Mesendoderm (in vitro differentiated cells): ENCODE results near the gene PARD3.

ENCODE experiments used
- DNase-seq: peaks from one replicate; pipeline ENCODE4 v3.0.0; 2013
- H2AK5ac ChIP-seq: 2 replicates; pipeline ENCODE4 v1.6.1; 2013; ENCODE audit warnings: low read length, inconsistent platforms
- H2BK120ac ChIP-seq: 2 replicates; pipeline ENCODE4 v1.6.1; 2013; ENCODE audit warnings: low read depth, mild to moderate bottlenecking, low read length, moderate library complexity, mixed read lengths
- H2BK15ac ChIP-seq: replicated peaks from 2 replicates; pipeline ENCODE4 v1.6.1; 2013; ENCODE audit warnings: low read depth, mild to moderate bottlenecking, moderate library complexity
- H2BK5ac ChIP-seq: 2 replicates; pipeline ENCODE4 v1.6.1; 2013; ENCODE audit warnings: low read length, inconsistent platforms
- H3K18ac ChIP-seq: 2 replicates; pipeline ENCODE4 v1.6.1; 2013; ENCODE audit warnings: mild to moderate bottlenecking, low read length, mixed read lengths
- H3K23ac ChIP-seq: one replicate; pipeline ENCODE4 v1.6.1; 2013; ENCODE audit warnings: low read length
- H3K27ac ChIP-seq: 2 replicates; pipeline ENCODE4 v1.5.1; 2013; ENCODE audit warnings: low read depth, mild to moderate bottlenecking, inconsistent platforms, low read length, moderate library complexity
- H3K27me3 ChIP-seq: 2 replicates; pipeline ENCODE4 v1.6.1; 2013; ENCODE audit warnings: low read length, control low read depth, mild to moderate bottlenecking, inconsistent platforms; ENCODE audit not compliant: insufficient read depth, poor library complexity
- H3K36me3 ChIP-seq: 2 replicates; pipeline ENCODE4 v1.6.1; 2013; ENCODE audit warnings: low read length, inconsistent platforms; ENCODE audit not compliant: control insufficient read depth, insufficient read depth
- H3K4ac ChIP-seq: one replicate; pipeline ENCODE4 v1.6.1; 2013; ENCODE audit warnings: low read depth, mild to moderate bottlenecking, low read length, moderate library complexity
- H3K4me1 ChIP-seq: 2 replicates; pipeline ENCODE4 v1.6.1; 2013; ENCODE audit warnings: low read depth, low read length, inconsistent platforms; ENCODE audit not compliant: control insufficient read depth
- H3K4me2 ChIP-seq: 2 replicates; pipeline ENCODE4 v1.6.1; 2013; ENCODE audit warnings: low read length
- H3K4me3 ChIP-seq: 2 replicates; pipeline ENCODE4 v1.5.1; 2013; ENCODE audit warnings: mild to moderate bottlenecking, low read length
- H3K56ac ChIP-seq: one replicate; pipeline ENCODE4 v1.6.1; 2013; ENCODE audit warnings: low read length
- H3K79me1 ChIP-seq: 2 replicates; pipeline ENCODE4 v1.6.1; 2013; ENCODE audit warnings: low read length, inconsistent platforms
- H3K79me2 ChIP-seq: 2 replicates; pipeline ENCODE4 v1.6.1; 2013; ENCODE audit warnings: mild to moderate bottlenecking, low read length; ENCODE audit not compliant: control insufficient read depth, insufficient read depth
- H3K9ac ChIP-seq: 2 replicates; pipeline ENCODE4 v1.6.1; 2013; ENCODE audit warnings: low read length, inconsistent platforms
- H4K5ac ChIP-seq: one replicate; pipeline ENCODE4 v1.6.1; 2013; ENCODE audit warnings: low read length
- H4K8ac ChIP-seq: one replicate; pipeline ENCODE4 v1.6.1; 2013; ENCODE audit warnings: low read depth, mild to moderate bottlenecking, control low read depth, low read length, moderate library complexity
- whole genome bisulfite sequencing: extraction: QIAGEN DNeasy Blood & Tissue Kit; methylation state at CpG from one replicate; pipeline ENCODE4 v1.1.7; 2013; ENCODE audit warnings: low lambda C conversion rate, missing lambda C conversion rate; ENCODE audit not compliant: insufficient coverage; ENCODE audit errors: extremely low coverage; 5-methylcytosine and 5-hydroxymethylcytosine counted together

Gene PARD3

GRCh38 chr10:34504534-34504933, 310.6 kb downstream of the PARD3 start:
- Histone ChIP-seq H2BK15ac (no peak overlapping the region), H3K27ac (no peak overlapping the region), H3K27me3 (no peaks in the 10 kb centered on the region), H3K4me3 (no peak overlapping the region), H2BK5ac (no peak overlapping the region), H3K4ac (no peak overlapping the region), H2AK5ac (no peak overlapping the region), H4K5ac (no peak overlapping the region), H4K8ac (no peak overlapping the region), H3K4me1 (peaks cover 11% of the 10 kb centered on the region), H2BK120ac (no peak overlapping the region), H3K36me3 (no peaks in the 10 kb centered on the region), H3K4me2 (no peak overlapping the region), H3K18ac (no peak overlapping the region), H3K79me1 (peaks cover 5% of the 10 kb centered on the region), H3K56ac (no peak overlapping the region), H3K79me2 (no peaks in the 10 kb centered on the region), H3K23ac (no peak overlapping the region), H3K9ac (no peak overlapping the region)
- DNase-seq = peak; percentile 95
- WGBS = no CpG with 5 or more reads among the region's 3 CpGs

- peak overlapping the region; percentile 31 for H3K4ac ChIP-seq
- DNase-seq = no peak
- H3K23ac ChIP-seq = no peak overlapping the region
- H2BK5ac ChIP-seq = peak overlapping the region; percentile 63
- peak overlapping the region; percentile 79 for H3K27ac ChIP-seq
- no peak overlapping the region for H3K4me3 ChIP-seq
- no peak overlapping the region for H3K4me2 ChIP-seq
- peaks cover 11% of the 10 kb centered on the region for H3K4me1 ChIP-seq
- peaks cover 3% of the 10 kb centered on the region for H3K79me1 ChIP-seq
- no peak overlapping the region for H4K5ac ChIP-seq
- peak overlapping the region; percentile 76 for H3K18ac ChIP-seq
- no peak overlapping the region for H4K8ac ChIP-seq
- H3K27me3 ChIP-seq = no peaks in the 10 kb centered on the region
- no peak overlapping the region for H2BK15ac ChIP-seq
- peak overlapping the region; percentile 40 for H3K56ac ChIP-seq
- no CpG with 5 or more reads among the region's 2 CpGs for WGBS
- H3K79me2 ChIP-seq = no peaks in the 10 kb centered on the region
- no peak overlapping the region for H3K9ac ChIP-seq
- H2AK5ac ChIP-seq = no peak overlapping the region
- no peaks in the 10 kb centered on the region for H3K36me3 ChIP-seq
- H2BK120ac ChIP-seq = no peak overlapping the region
These were observed 311.4 kb downstream of the PARD3 start for GRCh38 chr10:34503704-34504103.

DNA sequence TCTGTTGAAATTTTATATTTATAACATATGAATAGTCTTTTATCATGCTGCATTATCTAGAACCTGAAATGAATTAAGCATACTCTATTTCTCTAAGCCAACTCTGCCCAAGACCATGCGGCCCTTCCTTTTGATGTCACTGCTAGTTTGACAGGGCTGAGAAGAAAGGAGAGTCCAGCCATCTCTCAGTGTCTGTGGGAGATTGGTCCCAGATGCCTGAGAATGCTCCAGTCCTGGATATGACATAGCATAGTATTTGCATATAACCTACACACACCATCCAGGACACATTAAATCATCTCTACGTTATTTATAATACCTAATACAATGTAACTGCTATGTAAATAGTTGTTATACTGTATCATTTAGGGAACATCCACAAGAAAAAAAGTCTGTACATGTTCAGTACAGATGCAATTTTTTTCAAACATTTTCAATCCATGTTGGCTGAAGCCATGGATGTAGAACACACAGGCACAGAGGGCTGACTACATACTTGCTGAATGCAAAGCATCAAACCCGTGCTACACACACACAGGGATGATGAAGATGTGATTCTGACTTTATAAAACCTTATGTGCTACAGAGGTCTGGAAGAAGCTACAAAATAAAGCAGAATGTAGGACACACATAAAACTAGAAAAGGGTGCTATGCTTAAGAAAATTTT, 315.4 kb downstream of the PARD3 start:
- H3K56ac ChIP-seq = no peak overlapping the region
- H3K27me3 ChIP-seq = no peaks in the 10 kb centered on the region
- H3K23ac ChIP-seq = no peak overlapping the region
- H4K8ac ChIP-seq = no peak overlapping the region
- no peak overlapping the region for H3K4me3 ChIP-seq
- no peak overlapping the region for H3K4ac ChIP-seq
- no peaks in the 10 kb centered on the region for H3K79me2 ChIP-seq
- H3K18ac ChIP-seq = no peak overlapping the region
- H3K9ac ChIP-seq = no peak overlapping the region
- H2BK120ac ChIP-seq = no peak overlapping the region
- no peak overlapping the region for H4K5ac ChIP-seq
- H2BK5ac ChIP-seq = no peak overlapping the region
- no CpG with 5 or more reads among the region's 3 CpGs for WGBS
- H3K4me2 ChIP-seq = no peak overlapping the region
- no peak overlapping the region for H3K27ac ChIP-seq
- H3K4me1 ChIP-seq = peaks cover 2% of the 10 kb centered on the region
- no peaks in the 10 kb centered on the region for H3K36me3 ChIP-seq
- H2BK15ac ChIP-seq = no peak overlapping the region
- peaks cover 2% of the 10 kb centered on the region for H3K79me1 ChIP-seq
- no peak for DNase-seq
- no peak overlapping the region for H2AK5ac ChIP-seq

GRCh38 chr10:34498821-34499220, 316.3 kb downstream of the PARD3 start:
- H3K79me1 ChIP-seq = peaks cover 3% of the 10 kb centered on the region
- no peak overlapping the region for H3K18ac ChIP-seq
- no peak overlapping the region for H2BK15ac ChIP-seq
- no CpG with 5 or more reads among the region's 1 CpG for WGBS
- H3K27me3 ChIP-seq = no peaks in the 10 kb centered on the region
- no peak overlapping the region for H4K8ac ChIP-seq
- H4K5ac ChIP-seq = no peak overlapping the region
- H3K79me2 ChIP-seq = no peaks in the 10 kb centered on the region
- DNase-seq = no peak
- H2BK120ac ChIP-seq = no peak overlapping the region
- no peaks in the 10 kb centered on the region for H3K36me3 ChIP-seq
- no peak overlapping the region for H2BK5ac ChIP-seq
- no peak overlapping the region for H3K27ac ChIP-seq
- no peak overlapping the region for H3K23ac ChIP-seq
- peaks cover 2% of the 10 kb centered on the region for H3K4me1 ChIP-seq
- H3K56ac ChIP-seq = no peak overlapping the region
- H3K4ac ChIP-seq = no peak overlapping the region
- H2AK5ac ChIP-seq = no peak overlapping the region
- no peak overlapping the region for H3K9ac ChIP-seq
- no peak overlapping the region for H3K4me2 ChIP-seq
- no peak overlapping the region for H3K4me3 ChIP-seq

- Histone ChIP-seq H3K79me1 (peaks cover 2% of the 10 kb centered on the region), H4K8ac (no peak overlapping the region), H3K4me2 (no peak overlapping the region), H3K9ac (no peak overlapping the region), H2BK120ac (no peak overlapping the region), H4K5ac (no peak overlapping the region), H3K36me3 (no peaks in the 10 kb centered on the region), H3K27me3 (no peaks in the 10 kb centered on the region), H3K79me2 (no peaks in the 10 kb centered on the region), H3K4ac (no peak overlapping the region), H3K23ac (no peak overlapping the region), H3K56ac (no peak overlapping the region), H3K27ac (no peak overlapping the region), H3K18ac (no peak overlapping the region), H2BK15ac (no peak overlapping the region), H2AK5ac (no peak overlapping the region), H3K4me3 (no peak overlapping the region), H2BK5ac (no peak overlapping the region), H3K4me1 (no peaks in the 10 kb centered on the region)
- no peak for DNase-seq
- WGBS = no CpG with 5 or more reads among the region's 2 CpGs
These were observed 319.2 kb downstream of the PARD3 start for GRCh38 chr10:34495938-34496337.

- Histone ChIP-seq H3K27ac (no peak overlapping the region), H3K4me1 (peaks cover 1% of the 10 kb centered on the region), H3K4me3 (no peak overlapping the region)
These were observed 321.1 kb downstream of the PARD3 start for GRCh38 chr10:34494012-34494411.

More at GRCh38 chr10:34494012-34494411, 321.1 kb downstream of the PARD3 start:
- Histone ChIP-seq H3K4ac (no peak overlapping the region), H3K79me1 (peaks cover 2% of the 10 kb centered on the region), H2BK15ac (no peak overlapping the region), H4K8ac (no peak overlapping the region), H3K36me3 (no peaks in the 10 kb centered on the region), H3K79me2 (no peaks in the 10 kb centered on the region), H3K18ac (no peak overlapping the region), H2BK120ac (no peak overlapping the region), H3K27me3 (no peaks in the 10 kb centered on the region), H4K5ac (no peak overlapping the region), H3K23ac (no peak overlapping the region), H3K9ac (no peak overlapping the region), H2AK5ac (no peak overlapping the region), H2BK5ac (no peak overlapping the region), H3K4me2 (no peak overlapping the region), H3K56ac (no peak overlapping the region)
- no CpG with 5 or more reads among the region's 5 CpGs for WGBS
- no peak for DNase-seq
